ENCODE data around the gene ERAS. TPM values are rescaled to one million over a fixed set of nuclear protein-coding genes. Genes with fewer than 3 reads are reported as not detected.

The ERAS gene
- polyA plus RNA-seq, 3 donors = 0.13 TPM; not detected in 2

DNA sequence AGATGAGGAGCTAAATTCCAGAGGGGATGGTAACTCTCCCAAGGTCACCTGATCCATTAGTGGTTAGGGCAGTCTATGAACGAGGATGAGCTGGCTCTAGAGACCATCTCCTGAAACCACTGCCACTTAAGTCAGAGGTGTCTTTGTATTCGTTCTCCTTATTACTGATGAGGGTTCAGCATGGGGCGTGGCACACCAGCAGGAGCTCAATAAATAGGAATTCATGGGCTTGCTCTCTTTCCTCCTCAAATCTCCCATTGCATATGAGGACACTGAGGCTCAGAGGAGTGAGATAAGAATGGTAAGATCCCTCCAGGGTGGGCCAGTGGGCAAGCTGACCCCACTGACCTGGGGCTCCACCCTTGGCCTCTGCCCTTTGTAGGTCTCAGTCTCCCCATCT is 41.6 kb upstream of the ERAS start:
- WGBS (ENCODE audit: insufficient coverage) = no CpG with 5 or more reads among the region's 3 CpGs
- intact Hi-C loops (cut with micrococcal nuclease) = no loop called here
- peaks cover 5% of the 10 kb centered on the region for H3K4me1 Mint-ChIP-seq

DNA sequence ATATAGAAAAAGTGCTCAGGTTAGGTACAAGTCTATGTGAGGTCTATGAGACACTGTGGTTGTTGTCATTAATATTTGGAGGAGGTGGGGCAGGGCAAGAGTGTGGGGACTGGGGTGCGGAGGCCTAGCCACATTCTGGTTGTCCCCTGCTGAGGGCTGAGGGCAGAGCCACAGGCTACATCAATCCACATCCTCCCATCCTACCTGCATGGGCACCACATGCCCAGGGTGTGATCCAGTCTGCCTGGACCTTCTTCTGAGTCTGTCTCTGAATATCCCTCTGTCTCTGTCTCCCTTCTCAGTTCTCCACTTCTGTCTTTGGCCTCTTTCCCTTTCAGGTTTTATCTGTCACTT is 41.1 kb upstream of the ERAS start:
- Mint-ChIP-seq H3K4me1 (peaks cover 9% of the 10 kb centered on the region), H3K9me3 (peaks cover 0 to 4% (median 0%) of the 10 kb centered on the region in 7 donors), H3K4me3 (no peak overlapping the region), H3K36me3 (no peaks in the 10 kb centered on the region), H3K27me3 (ENCODE audit: low read depth in 3 of 3) (peaks cover 3 to 11% (median 3%) of the 10 kb centered on the region in 3 donors), H3K27ac (no peak overlapping the region)
- no peak for DNase-seq
- Histone ChIP-seq H3K4me1 (ENCODE audit: control insufficient read depth in 1 of 2, insufficient read depth in 2 of 2, low read length in 2 of 2) (peaks cover 0 to 9% of the 10 kb centered on the region in 2 donors), H2AFZ (ENCODE audit: insufficient read depth, low read depth, low read length, poor library complexity, severe bottlenecking) (no peak overlapping the region), H3K4me2 (replicated peaks; ENCODE audit: extremely low read depth, low read length, poor library complexity, severe bottlenecking) (no peak overlapping the region), H3K9me3 (replicated peaks in 1 of 2; ENCODE audit: control insufficient read depth in 1 of 2, insufficient read depth in 1 of 2, low read length in 2 of 2) (no peaks in the 10 kb centered on the region), H3K79me2 (ENCODE audit: insufficient read depth, low read length) (no peaks in the 10 kb centered on the region), H3K27ac (ENCODE audit: low read depth in 1 of 2, low read length in 2 of 2) (no peak overlapping the region), H3K9ac (ENCODE audit: insufficient read depth, low read length, poor library complexity, severe bottlenecking) (no peak overlapping the region), H4K20me1 (ENCODE audit: insufficient read depth, low read length) (no peaks in the 10 kb centered on the region), H3K27me3 (ENCODE audit: control insufficient read depth in 2 of 2, insufficient read depth in 2 of 2, low read length in 2 of 2) (no peaks in the 10 kb centered on the region), H3K36me3 (replicated peaks in 1 of 2; ENCODE audit: control insufficient read depth in 1 of 2, insufficient read depth in 2 of 2, low read length in 2 of 2) (no peaks in the 10 kb centered on the region), H3K4me3 (replicated peaks in 1 of 3; ENCODE audit: low read depth in 2 of 3, low read length in 3 of 3) (no peak overlapping the region)
- no CpG with 5 or more reads among the region's 1 CpG for WGBS (ENCODE audit: insufficient coverage)
- TF ChIP-seq, protein P1, sequence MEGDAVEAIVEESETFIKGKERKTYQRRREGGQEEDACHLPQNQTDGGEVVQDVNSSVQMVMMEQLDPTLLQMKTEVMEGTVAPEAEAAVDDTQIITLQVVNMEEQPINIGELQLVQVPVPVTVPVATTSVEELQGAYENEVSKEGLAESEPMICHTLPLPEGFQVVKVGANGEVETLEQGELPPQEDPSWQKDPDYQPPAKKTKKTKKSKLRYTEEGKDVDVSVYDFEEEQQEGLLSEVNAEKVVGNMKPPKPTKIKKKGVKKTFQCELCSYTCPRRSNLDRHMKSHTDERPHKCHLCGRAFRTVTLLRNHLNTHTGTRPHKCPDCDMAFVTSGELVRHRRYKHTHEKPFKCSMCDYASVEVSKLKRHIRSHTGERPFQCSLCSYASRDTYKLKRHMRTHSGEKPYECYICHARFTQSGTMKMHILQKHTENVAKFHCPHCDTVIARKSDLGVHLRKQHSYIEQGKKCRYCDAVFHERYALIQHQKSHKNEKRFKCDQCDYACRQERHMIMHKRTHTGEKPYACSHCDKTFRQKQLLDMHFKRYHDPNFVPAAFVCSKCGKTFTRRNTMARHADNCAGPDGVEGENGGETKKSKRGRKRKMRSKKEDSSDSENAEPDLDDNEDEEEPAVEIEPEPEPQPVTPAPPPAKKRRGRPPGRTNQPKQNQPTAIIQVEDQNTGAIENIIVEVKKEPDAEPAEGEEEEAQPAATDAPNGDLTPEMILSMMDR (IDR thresholded peaks at IDR 0.05) = no peak
- intact Hi-C loops (cut with micrococcal nuclease) = no loop called here

More for the DNA sequence above, 41.6 kb upstream of the ERAS start:
- Histone ChIP-seq H3K27me3 (ENCODE audit: control insufficient read depth in 2 of 2, insufficient read depth in 2 of 2, low read length in 2 of 2) (no peaks in the 10 kb centered on the region), H3K9ac (ENCODE audit: insufficient read depth, low read length, poor library complexity, severe bottlenecking) (no peak overlapping the region), H3K4me2 (replicated peaks; ENCODE audit: extremely low read depth, low read length, poor library complexity, severe bottlenecking) (no peak overlapping the region), H3K9me3 (replicated peaks in 1 of 2; ENCODE audit: control insufficient read depth in 1 of 2, insufficient read depth in 1 of 2, low read length in 2 of 2) (no peaks in the 10 kb centered on the region), H3K4me1 (ENCODE audit: control insufficient read depth in 1 of 2, insufficient read depth in 2 of 2, low read length in 2 of 2) (peaks cover 0 to 4% of the 10 kb centered on the region in 2 donors), H3K4me3 (replicated peaks in 1 of 3; ENCODE audit: low read depth in 2 of 3, low read length in 3 of 3) (no peak overlapping the region), H4K20me1 (ENCODE audit: insufficient read depth, low read length) (no peaks in the 10 kb centered on the region), H2AFZ (ENCODE audit: insufficient read depth, low read depth, low read length, poor library complexity, severe bottlenecking) (no peak overlapping the region), H3K27ac (ENCODE audit: low read depth in 1 of 2, low read length in 2 of 2) (no peak overlapping the region), H3K36me3 (replicated peaks in 1 of 2; ENCODE audit: control insufficient read depth in 1 of 2, insufficient read depth in 2 of 2, low read length in 2 of 2) (no peaks in the 10 kb centered on the region), H3K79me2 (ENCODE audit: insufficient read depth, low read length) (no peaks in the 10 kb centered on the region)
- no peak for DNase-seq
- Mint-ChIP-seq H3K36me3 (no peaks in the 10 kb centered on the region), H3K4me3 (no peak overlapping the region), H3K27ac (no peak overlapping the region), H3K27me3 (ENCODE audit: low read depth in 3 of 3) (peaks cover 2 to 11% (median 3%) of the 10 kb centered on the region in 3 donors), H3K9me3 (peaks cover 0 to 4% (median 0%) of the 10 kb centered on the region in 7 donors)
- TF ChIP-seq, protein P1 (IDR thresholded peaks at IDR 0.05) = no peak
